RPMI7951 (cell line): ENCODE measurements around the gene PARD3B. TPM values are rescaled to one million over a fixed set of nuclear protein-coding genes. Genes with fewer than 3 reads are reported as not detected.

Experiments used
- DNase-seq: peaks from one replicate; pipeline ENCODE4 v3.0.0-alpha.2; 2012; ENCODE audit warnings: low read depth
- total RNA-seq: library from RNA; depleted of rRNA; stranded (reverse); fragments of >200 nt; shearing (Covaris generic); gene quantifications from 2 replicates; pipeline ENCODE4 v1.2.3, GENCODE V29; 2014; rRNA removed

Gene PARD3B, protein sequence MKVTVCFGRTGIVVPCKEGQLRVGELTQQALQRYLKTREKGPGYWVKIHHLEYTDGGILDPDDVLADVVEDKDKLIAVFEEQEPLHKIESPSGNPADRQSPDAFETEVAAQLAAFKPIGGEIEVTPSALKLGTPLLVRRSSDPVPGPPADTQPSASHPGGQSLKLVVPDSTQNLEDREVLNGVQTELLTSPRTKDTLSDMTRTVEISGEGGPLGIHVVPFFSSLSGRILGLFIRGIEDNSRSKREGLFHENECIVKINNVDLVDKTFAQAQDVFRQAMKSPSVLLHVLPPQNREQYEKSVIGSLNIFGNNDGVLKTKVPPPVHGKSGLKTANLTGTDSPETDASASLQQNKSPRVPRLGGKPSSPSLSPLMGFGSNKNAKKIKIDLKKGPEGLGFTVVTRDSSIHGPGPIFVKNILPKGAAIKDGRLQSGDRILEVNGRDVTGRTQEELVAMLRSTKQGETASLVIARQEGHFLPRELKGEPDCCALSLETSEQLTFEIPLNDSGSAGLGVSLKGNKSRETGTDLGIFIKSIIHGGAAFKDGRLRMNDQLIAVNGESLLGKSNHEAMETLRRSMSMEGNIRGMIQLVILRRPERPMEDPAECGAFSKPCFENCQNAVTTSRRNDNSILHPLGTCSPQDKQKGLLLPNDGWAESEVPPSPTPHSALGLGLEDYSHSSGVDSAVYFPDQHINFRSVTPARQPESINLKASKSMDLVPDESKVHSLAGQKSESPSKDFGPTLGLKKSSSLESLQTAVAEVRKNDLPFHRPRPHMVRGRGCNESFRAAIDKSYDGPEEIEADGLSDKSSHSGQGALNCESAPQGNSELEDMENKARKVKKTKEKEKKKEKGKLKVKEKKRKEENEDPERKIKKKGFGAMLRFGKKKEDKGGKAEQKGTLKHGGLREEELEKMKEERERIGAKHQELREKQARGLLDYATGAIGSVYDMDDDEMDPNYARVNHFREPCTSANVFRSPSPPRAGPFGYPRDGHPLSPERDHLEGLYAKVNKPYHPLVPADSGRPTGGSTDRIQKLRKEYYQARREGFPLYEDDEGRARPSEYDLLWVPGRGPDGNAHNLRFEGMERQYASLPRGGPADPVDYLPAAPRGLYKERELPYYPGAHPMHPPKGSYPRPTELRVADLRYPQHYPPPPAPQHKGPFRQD (N-terminal part only)
- total RNA-seq: 0.96 and 1.4 TPM in 2 replicates

DNA sequence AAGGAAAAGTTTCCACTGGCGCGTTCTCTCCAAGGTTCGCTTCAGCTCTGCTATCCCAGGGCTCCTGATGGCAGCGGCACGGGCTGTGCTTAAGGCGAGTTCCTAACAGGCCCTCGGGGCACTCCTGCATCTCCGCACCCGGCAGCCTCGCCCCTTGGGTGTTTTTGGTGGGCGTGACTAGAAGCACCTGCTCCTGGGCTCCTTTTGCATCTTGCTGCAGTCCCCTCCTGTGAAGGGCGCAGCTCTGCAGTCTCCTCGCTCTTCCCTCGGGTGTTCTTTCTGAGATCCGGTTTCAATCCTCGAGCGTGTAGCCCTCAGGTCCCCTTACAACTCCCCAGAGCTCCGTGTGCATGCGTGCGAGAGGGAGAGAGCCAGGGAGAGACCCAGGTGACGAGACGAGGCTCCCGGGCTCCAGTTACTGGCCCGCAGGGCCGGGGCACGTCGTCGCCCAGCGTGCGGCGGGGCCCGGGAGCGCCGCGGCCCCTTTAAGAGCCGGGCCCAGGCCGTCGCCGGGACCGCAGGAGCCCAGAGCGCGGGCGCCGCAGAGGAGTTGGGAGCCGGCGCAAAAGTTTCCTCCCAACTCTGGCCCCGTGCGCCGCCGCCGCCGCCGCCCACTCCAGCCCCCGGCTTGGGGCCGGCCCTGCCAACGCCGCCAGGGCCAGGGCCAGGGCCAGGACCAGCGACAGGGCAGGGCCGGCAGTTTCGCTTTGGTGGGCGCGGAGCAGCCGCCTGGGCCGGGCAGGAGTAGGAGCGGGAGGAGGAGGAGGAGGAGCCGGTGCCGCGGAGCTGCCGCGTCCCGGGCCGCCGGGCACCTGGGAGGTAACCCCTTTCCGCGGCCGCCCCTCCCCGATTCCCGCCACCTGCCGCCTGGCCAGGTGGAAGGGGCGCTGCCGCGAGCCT is at the start of gene PARD3B:
TSS of gene PARD3B (plus strand) at position 515 of the 900 bp plus-strand sequence. CDS start 525 bp downstream, outside the sequence.
- DNase-seq: peak; percentile 67

DNA sequence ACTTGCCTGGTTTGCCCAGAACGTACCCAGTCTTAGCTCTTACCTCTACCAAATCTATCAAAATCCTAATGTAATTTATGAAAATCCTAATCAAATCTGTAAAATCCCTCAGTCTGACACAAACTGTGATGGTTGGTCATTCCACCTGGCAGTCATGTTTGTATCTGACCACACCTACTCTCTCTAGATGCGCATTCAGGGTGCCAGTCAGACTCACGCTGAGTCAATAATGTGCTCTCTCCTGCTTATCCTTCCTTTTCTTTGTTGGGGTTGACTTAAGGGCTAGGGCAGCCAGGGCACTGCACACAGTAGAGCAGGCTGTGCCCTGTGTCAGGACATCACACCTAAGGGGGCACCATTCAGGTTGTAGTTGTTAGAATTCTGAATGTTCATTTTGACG is 48.5 kb upstream of the PARD3B start:
- DNase-seq: no peak

DNA sequence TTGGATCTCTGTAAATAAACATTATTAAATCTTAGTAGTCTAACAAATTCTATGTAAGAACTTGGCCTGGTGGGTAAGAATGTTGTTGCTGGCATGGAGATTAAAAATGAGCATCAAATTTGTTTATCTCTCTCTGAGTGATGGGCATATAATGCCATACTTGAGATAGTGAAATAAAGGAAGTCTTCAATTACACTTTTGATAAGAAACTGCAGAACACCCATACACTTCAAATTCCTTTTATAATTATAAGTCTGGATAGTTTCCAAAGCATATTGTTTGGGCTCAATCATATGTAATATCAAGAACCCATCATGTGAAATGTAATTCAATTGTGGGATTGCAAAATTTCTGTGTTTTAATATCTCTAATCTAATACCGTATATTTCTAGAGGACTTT is 47.4 kb upstream of the PARD3B start:
- DNase-seq: no peak

DNA sequence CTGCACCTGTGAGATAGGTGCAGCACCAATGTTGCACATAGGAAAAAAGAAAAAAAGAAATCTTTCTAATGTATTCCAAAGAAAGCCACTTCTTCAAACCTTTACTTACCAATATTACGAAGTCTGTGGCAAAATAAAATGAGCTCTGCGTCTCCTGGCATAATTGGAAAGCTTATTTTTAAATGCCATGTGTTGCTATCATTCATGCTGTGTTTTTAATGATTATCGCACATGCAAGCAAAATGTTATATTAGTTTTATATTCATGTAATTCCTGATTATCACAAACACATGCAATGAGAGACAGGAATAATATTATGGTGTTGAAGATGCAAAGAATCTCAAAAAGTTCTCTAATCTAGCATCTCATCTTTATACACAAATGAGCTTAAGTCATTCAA is 47.0 kb upstream of the PARD3B start:
- DNase-seq: no peak

DNA sequence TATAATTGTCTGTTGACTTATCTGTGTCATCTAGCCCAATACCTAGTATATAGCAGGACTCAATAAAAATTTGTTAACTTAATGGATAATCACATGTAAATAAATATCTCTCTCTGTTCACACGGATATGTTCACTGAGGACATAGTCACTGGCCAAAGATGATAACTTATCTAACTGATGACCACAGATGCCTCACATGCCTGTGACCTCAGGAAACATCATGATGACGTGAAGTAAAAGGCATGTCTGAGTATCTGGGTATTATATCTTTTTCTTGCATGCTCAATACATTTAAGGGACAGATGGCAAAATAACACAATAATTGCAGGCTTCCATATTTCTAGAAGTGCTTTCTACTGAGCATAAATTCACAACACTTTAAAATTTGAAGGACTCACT is 41.4 kb upstream of the PARD3B start:
- no peak for DNase-seq

DNA sequence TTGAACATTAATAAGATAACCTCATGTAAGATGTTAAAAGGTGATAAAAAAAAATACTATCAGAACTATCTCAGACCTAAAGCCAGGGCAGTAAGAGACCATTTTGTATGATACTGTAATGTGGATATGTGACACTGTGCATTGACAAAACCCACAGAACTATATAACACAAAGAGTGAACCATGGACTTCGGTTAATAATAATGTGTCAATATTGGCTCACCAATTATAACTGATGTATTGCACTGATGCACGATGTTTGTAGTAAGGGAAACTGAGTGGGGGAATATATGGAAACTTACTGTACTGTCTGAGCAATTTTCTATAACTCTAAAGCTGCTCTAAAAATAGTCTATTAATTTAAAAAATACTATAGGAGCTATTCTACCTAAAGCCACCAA is 40.7 kb upstream of the PARD3B start:
- no peak for DNase-seq

DNA sequence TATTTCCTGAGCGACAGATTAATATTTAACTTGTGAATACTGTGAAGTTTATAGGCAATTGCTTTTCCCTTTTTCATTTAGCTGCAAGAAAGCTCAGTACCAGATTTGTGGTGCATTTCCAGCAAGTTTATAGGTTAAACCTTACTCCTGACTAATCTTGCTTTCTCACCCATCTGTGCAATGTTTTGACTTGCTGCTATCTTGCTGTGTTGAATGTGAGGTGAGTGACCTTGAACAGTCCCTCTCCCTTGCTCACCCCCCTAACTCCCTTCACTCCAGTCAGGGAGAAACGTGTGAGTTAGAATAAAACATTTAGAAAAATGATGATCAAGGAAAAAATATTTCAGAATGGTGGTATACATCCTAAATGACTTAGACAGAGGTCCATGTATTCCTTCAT is 39.8 kb upstream of the PARD3B start:
- DNase-seq: no peak

DNA sequence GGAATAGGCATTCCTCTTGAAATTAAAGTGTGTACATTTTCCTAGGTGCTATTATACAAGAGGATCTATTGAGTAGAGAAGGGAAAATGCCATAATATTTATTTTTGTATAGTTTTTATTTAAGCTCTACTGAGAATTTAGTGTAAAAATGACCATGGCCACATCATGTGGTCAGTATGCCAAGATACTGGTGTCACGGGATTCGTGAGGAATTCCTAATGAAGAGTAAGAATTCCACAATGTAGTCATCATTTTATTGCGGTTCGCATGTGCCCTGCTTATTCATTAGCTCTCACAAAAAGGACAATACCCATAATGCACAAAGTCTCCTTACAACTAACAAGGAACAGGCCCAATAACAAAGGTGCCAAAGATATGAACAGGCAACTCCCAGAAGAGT is 39.3 kb upstream of the PARD3B start:
- peak; percentile 59 for DNase-seq

DNA sequence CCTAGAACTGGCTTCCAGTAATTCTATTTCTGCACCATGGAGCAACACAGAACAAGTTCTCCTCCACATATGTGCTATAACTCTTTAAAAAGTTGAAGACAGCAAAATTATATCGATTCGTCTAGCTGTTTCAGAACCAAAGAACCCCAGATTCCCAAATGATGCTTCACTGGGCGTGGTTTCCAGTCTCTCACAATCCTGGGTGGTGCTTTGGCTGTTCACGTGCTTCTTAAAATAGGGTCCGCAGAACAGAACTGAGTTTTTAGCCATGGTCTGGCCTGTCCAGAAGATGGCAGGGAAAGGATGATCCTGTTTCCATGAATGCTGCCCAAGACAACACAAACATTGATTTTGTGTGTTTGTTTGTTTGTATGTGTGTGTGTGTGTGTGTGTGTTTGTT is 37.6 kb upstream of the PARD3B start:
- DNase-seq: no peak

DNA sequence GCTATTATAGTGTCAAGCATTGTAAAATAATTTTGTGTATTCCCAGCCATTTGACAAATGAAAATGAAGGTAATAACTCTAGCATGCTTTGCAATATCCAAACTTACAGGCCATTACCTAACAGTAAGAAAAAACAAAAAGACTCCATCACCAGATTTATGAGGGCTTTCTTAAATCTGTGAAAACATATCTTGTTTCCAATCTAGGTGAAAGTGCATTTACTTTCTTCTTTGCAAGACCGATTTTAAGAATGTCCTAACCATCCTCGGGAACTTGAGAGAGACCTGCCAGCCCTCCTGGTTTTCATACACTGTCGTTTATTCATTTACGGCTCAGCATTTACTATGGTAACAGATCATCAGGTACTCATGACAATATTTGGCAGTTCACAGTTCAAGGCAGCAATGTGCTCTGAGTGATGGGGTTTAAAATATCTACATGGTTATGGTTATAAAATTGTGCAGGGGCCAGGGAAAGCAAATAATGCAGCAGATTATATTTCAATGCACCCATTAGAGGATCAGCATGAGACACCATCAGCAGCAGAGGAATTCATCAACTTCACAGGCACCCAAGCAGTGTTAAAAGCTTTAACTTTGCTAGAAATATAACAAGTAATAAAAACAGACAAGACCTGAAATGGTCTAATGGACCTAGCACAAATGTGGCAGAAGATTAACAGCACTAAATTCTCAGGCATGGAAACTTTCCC is 34.4 kb upstream of the PARD3B start:
- no peak for DNase-seq

DNA sequence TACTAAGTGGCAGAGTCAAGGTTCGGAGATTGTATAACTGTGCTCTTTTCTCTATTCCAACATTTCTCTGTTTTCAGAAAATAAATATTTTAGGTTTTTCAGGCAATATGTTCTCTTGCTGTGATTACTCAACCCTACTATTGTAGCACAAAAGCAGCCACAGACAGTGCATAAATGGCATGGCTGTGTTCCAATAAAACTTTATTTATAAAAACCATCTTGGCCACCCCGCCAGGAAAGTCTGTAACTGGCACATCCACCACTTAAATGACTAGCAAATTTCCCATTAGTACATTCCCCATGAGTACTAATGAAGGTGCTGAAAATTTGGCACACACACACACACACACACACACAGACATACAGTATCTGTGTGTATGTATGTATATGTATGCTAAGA is 30.8 kb upstream of the PARD3B start:
- DNase-seq: no peak

DNA sequence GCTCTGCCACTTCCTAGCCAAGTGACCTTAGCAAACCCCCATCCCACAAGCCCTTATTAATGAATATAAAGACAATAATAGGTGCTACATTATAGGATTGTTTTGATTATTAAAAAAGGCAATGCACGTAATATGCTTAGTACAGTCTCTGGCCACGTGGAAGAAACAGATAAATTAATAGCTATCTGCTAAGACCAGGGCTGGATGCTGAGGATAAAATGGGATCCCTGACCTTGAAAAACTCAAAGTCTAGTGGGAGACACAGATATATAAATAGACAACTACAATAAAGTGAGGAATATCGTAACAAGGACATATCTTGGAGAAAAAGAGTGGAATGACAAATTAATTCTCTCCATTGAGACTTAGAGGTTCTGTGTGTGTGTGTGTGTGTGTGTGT is 29.9 kb upstream of the PARD3B start:
- DNase-seq: no peak

DNA sequence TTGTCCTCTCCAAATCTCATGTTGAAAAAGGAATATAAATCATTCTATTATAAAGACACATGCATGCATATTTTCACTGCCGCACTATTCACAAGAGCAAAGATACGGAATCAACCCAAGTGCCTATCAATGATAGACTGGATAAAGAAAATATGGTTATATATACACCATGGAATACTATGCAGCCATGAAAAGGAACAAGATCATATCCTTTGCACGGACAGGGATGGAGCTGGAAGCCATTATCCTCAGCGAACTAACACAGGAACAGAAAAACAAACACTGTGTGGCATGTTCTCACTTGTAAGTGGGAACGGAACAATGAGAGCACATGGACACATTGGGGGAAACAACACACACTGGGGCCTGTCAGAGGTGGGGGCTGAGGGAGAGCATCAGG is 28.1 kb upstream of the PARD3B start:
- DNase-seq: no peak

DNA sequence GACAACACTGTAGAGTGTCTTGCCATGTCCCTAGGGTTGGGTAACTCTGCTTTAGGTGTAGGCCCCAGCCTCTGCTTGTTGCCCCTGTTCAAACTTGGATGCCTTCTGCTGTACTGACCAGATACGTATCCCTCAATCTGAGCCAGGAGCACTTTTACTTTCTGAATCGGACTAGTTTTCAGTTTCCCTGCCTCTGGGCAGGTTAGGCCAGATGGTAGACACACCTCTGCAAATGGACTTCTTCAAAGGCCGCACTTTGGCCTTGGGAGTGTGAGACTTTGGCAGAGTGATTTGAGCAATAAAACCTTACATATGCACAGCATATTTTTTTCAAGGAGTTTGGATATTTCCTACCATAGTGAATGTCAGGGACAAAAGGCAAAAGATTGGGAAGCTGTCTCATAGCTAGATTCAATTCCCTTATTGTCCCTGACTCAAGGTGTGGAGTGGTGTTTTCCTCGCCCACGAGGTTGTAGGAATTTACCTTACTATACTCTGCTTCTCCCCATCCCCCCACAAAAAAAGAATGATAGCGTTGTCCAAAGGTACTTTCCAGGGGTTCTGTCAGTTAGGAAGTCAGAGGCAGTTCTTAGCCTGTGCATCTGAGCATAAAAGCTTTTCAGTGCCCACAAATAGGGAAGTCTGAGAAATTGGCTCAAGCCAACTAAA is 15.3 kb upstream of the PARD3B start:
- DNase-seq: no peak

DNA sequence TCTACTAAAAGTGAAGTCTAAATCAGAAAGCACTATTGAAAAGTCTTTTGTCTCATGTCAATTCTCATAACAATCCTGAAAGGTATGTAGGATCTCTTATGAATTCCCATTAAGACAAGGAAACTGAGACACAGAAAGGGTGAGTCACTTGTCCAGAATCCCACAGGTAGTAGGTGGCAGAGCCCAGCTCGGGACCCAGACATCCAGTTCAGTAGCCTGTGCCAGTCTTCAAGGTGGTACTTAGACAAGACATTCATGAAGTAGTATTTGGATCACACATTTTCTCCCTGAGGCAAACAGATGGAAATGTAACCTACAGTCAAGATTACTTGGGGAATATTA is 14.8 kb upstream of the PARD3B start:
- DNase-seq: no peak

DNA sequence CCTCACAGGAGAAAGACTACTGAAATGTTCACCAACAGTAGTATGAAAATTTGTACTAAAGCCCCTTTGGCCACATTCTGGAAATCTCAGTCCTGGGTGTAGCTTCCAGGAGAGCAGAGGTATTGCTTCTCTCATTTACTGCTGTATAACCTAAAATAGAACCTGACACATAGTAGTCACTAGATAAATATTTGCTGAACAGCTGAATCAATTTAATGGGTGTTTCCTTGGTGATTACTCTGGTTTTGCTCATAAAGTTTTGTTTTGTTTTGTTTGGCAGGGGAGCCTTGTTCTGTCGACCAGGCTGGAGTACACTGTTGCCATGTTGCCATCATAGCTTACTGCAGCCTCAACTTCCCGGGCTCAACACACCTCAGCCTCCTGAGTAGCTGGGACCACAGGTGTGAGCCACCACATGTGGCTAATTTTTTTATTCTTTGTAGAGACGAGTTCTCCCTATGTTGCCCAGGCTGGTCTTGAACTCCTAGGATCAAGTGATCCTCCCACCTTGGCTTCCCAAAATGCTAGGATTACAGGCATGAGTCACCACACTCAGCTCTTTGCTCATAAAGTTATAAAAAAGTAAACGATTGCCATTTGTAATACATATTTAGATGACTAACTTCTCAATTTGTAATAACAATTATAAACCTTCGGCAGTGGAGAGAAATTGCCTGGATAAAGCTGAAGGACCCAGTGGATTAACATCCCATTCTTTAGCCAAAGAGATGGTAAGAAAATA is 11.5 kb upstream of the PARD3B start:
- no peak for DNase-seq

DNA sequence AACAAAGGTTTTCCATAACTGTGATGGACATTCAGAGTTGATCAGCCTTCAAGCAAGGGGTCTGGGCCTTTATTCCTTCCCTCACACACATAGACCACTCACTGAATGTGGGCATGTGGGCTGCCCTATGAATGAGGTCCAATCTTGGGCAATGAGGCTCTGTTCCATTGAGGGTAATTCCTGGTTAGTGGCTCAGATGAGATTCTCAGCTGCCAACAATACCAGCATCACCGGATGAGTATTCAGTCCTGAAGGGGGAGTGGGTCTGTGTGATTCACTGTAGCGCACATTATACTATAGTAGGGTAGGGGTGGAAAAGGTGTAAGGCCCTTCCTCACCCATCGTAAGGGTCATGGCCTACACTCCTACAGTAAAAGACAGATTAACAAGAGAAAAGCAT is 9.9 kb upstream of the PARD3B start:
- no peak for DNase-seq

DNA sequence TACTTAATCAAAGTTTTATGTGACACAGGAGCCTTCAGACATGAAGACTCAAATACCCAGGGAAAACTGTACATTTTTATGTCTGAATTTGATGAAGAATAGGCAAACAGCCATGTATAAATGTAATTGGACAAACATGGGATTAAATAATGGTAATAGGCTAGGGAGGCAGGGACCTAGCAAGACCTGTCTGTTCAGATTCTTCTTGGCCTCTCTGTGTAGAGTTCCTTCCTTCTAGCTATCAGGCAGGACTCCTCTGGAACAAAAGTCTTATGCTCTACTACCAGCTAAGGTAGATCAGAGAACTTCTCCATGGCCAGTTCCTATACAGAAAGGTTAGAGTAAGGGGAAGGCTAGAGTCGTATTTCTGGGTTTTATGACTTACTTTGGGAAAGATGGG is 9.5 kb upstream of the PARD3B start:
- no peak for DNase-seq

DNA sequence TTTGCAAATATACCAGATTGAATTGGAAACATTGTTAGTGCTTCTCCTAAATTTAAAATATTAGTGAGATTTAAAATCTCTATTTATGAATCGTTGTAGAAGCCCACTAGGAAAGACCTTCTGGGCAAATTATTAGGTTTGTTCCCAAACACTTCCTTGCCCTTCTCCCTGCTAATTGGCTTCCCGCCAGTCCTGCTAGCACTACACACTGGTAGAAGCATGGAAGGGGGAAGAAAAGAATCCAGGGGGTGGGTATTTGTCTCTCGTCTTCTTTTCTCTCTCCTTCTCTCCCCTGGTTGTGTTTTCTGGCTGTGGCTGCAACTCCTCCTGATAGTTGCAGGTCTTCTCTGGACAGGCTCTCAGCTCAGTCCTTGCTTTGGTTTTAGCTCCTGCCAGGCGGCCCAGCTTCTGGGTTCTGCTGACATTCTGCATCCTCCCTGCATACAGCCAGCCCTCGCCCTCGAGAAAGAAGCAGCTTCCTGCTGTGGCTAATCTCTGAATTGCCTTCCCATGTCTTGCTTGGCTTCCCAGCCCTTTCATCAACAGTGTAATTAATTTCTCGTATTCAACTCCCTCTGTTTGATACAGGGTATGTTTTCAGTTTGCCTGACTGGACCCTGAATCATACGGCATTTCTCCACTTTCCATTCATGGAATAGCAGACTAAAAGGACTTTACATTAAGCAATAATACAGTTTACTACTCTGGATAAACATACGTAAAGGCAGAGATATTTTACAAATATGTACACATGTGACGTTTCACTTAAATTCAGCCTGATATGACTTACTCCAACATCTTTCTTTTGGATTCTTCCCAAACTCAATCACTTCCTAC is 6.9 kb upstream of the PARD3B start:
- DNase-seq: peak; percentile 11
